ENCODE data around the gene OR51G2. TPM values are rescaled to one million over a fixed set of nuclear protein-coding genes. Genes with fewer than 3 reads are reported as not detected.
"Not testable (repeated sequence)": the region's sequence is repeated elsewhere in the genome, so short reads cannot be mapped to it uniquely, and the experiment has no call there.

OR51G2 gene
- total and polyA plus RNA-seq, 4 donors = not detected

DNA sequence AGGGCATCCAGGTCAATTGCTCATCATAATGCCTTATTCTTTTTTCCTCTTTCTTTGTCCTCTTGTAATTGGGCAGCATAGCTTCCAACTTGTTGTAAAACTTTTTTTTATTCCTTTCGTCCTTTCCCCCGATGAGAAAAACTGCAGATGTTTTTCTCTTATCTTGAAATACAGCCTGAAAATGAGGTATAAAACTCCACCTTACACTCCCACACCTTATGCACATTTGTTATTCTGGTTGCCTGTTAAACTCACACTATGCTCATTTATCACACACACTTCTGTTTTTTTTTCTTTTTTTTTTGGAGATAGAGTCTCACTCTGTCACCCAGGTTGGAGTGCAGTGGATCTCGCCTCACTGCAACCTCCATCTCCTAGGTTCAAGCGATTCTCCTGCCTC lies 38.2 kb upstream of the OR51G2 start:
- TF ChIP-seq, protein P1, sequence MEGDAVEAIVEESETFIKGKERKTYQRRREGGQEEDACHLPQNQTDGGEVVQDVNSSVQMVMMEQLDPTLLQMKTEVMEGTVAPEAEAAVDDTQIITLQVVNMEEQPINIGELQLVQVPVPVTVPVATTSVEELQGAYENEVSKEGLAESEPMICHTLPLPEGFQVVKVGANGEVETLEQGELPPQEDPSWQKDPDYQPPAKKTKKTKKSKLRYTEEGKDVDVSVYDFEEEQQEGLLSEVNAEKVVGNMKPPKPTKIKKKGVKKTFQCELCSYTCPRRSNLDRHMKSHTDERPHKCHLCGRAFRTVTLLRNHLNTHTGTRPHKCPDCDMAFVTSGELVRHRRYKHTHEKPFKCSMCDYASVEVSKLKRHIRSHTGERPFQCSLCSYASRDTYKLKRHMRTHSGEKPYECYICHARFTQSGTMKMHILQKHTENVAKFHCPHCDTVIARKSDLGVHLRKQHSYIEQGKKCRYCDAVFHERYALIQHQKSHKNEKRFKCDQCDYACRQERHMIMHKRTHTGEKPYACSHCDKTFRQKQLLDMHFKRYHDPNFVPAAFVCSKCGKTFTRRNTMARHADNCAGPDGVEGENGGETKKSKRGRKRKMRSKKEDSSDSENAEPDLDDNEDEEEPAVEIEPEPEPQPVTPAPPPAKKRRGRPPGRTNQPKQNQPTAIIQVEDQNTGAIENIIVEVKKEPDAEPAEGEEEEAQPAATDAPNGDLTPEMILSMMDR (IDR thresholded peaks at IDR 0.05; ENCODE audit: control extremely low read depth, extremely low read depth) = no peak
- no peak overlapping the region for H3K4me3 ChIP-seq
- WGBS, 2 donors = 86 to 98% methylated on average over 4 of the region's 4 CpGs

DNA sequence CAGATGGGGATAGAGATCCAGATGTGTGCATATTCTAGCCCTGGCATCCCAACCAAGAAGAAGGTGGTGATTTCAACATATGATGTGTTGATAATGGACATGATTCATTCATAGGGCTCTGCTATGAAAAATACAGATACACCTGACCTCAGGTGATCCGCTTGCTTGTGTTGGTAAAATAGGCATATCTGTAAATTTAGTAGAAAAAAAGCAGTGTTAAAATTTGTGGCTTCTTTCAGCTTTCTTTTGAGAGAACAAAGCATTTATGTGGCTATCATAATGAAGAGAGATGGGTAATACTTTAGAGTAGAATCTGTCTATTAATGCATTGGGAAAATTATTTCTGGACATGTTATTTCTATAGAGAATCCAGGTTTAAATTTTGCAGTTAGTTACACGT lies 36.5 kb upstream of the OR51G2 start, which contains the start of gene OR51A2:
Gene OR51A2, minus strand, starts transcription at position 101 of the 400 bp plus-strand sequence. Its CDS starts 0 bp downstream, at position 101.
- DNase-seq; H3K4me1 ChIP-seq (ENCODE audit: control insufficient read depth in 5 of 5, insufficient read depth in 5 of 5, low read length in 5 of 5); H3K4me3 ChIP-seq; ATAC-seq (ENCODE audit: insufficient read depth, low FRiP score); H3K9me3 ChIP-seq (ENCODE audit: control insufficient read depth in 4 of 4, insufficient read depth in 3 of 4, low read length in 3 of 4); H3K9ac ChIP-seq (ENCODE audit: insufficient read depth in 1 of 2, low read length in 2 of 2); H3K36me3 ChIP-seq (ENCODE audit: control insufficient read depth in 4 of 4, insufficient read depth in 4 of 4, low read length in 4 of 4); H3K27me3 ChIP-seq (ENCODE audit: control insufficient read depth in 3 of 3, insufficient read depth in 3 of 3, low read length in 2 of 3); H3K27ac ChIP-seq (ENCODE audit: low read depth in 1 of 2, low read length in 1 of 2): not testable (repeated sequence)
- WGBS, 2 donors = 72 to 81% methylated on average over 2 of the region's 2 CpGs

More for the DNA sequence above, 38.2 kb upstream of the OR51G2 start:
- DNase-seq (no peak), ATAC-seq (ENCODE audit: insufficient read depth, low FRiP score) (no peak)
- Histone ChIP-seq H3K27ac (ENCODE audit: low read depth in 1 of 2, low read length in 1 of 2) (no peak overlapping the region), H3K27me3 (ENCODE audit: control insufficient read depth in 3 of 3, insufficient read depth in 3 of 3, low read length in 2 of 3) (no peaks in the 10 kb centered on the region), H3K9ac (ENCODE audit: insufficient read depth in 1 of 2, low read length in 2 of 2) (no peak overlapping the region), H3K4me1 (ENCODE audit: control insufficient read depth in 5 of 5, insufficient read depth in 5 of 5, low read length in 5 of 5) (no peaks in the 10 kb centered on the region), H3K36me3 (ENCODE audit: control insufficient read depth in 4 of 4, insufficient read depth in 4 of 4, low read length in 4 of 4) (no peaks in the 10 kb centered on the region), H3K9me3 (ENCODE audit: control insufficient read depth in 4 of 4, insufficient read depth in 3 of 4, low read length in 3 of 4) (no peaks in the 10 kb centered on the region)

DNA sequence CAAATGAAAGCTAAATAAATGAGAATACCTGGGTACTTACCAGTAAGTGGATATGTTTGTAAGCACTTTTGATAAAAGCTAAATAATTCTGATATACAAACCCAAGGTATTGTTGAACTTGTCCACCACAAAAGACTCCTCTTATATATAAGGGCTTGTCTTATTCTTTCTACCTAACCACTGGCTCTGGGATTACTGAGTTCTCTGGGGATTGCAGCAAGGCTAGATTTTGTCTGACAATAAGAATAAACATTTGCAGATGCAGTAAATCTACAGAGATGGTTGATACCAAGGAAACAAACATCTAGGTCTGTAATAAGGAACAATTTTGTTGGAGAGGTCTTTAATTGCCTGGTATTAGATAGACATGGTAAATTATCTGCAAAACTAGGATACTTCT lies 28.4 kb upstream of the OR51G2 start, which contains the start of gene OR51A4:
Gene OR51A4, minus strand, starts transcription at position 101 of the 400 bp plus-strand sequence. CDS start 505 bp downstream, outside the sequence.
- no peaks in the 10 kb centered on the region for H3K9me3 ChIP-seq (ENCODE audit: control insufficient read depth in 4 of 4, insufficient read depth in 3 of 4, low read length in 3 of 4)
- H3K4me1 ChIP-seq (ENCODE audit: control insufficient read depth in 5 of 5, insufficient read depth in 5 of 5, low read length in 5 of 5) = no peaks in the 10 kb centered on the region
- ATAC-seq (ENCODE audit: insufficient read depth, low FRiP score) (no peak), DNase-seq (no peak)
- no peak within 1 kb of the TSS for H3K9ac ChIP-seq (ENCODE audit: insufficient read depth in 1 of 2, low read length in 2 of 2)
- no peaks in the 10 kb centered on the region for H3K27me3 ChIP-seq (ENCODE audit: control insufficient read depth in 3 of 3, insufficient read depth in 3 of 3, low read length in 2 of 3)
- TF ChIP-seq, protein P1 (IDR thresholded peaks at IDR 0.05; ENCODE audit: control extremely low read depth, extremely low read depth) = no peak
- no peak within 1 kb of the TSS for H3K4me3 ChIP-seq
- no peak within 1 kb of the TSS for H3K27ac ChIP-seq (ENCODE audit: low read depth in 1 of 2, low read length in 1 of 2)
- no peaks in the 10 kb centered on the region for H3K36me3 ChIP-seq (ENCODE audit: control insufficient read depth in 4 of 4, insufficient read depth in 4 of 4, low read length in 4 of 4)

DNA sequence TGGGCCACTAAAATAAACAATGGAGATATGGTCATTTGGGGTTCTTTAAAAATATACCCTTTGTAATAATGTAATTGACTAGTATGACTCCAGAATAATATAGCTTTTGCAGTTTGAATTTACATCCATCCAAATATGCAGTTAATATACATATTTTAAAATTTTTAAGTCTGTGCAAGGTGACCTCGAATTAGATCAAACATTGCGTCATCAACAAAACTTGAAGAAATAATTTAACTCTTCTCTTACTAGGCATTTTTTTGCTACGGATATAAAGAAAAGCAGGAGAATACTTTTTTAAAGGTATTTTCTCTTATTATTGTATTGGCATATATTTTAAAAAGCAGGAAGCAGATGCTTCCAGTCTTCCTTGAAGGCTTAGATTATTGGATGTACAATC lies 17.6 kb upstream of the OR51G2 start:
- no peak overlapping the region for H3K4me3 ChIP-seq
- H3K9ac ChIP-seq (ENCODE audit: insufficient read depth in 1 of 2, low read length in 2 of 2) = no peak overlapping the region
- H3K36me3 ChIP-seq (ENCODE audit: control insufficient read depth in 4 of 4, insufficient read depth in 4 of 4, low read length in 4 of 4) = no peaks in the 10 kb centered on the region
- WGBS, 2 donors = 71 to 83% methylated on average over 3 of the region's 3 CpGs
- TF ChIP-seq, protein P1 (IDR thresholded peaks at IDR 0.05; ENCODE audit: control extremely low read depth, extremely low read depth) = no peak
- DNase-seq (no peak), ATAC-seq (ENCODE audit: insufficient read depth, low FRiP score) (no peak)
- H3K4me1 ChIP-seq (ENCODE audit: control insufficient read depth in 5 of 5, insufficient read depth in 5 of 5, low read length in 5 of 5) = no peaks in the 10 kb centered on the region
- no peak overlapping the region for H3K27ac ChIP-seq (ENCODE audit: low read depth in 1 of 2, low read length in 1 of 2)
- no peaks in the 10 kb centered on the region for H3K27me3 ChIP-seq (ENCODE audit: control insufficient read depth in 3 of 3, insufficient read depth in 3 of 3, low read length in 2 of 3)
- H3K9me3 ChIP-seq (ENCODE audit: control insufficient read depth in 4 of 4, insufficient read depth in 3 of 4, low read length in 3 of 4) = no peaks in the 10 kb centered on the region

Data from lung (tissue), 12 donors.